Type B pancreatic cell (in vitro differentiated cells): Measurements from ENCODE around the gene SLC34A1. TPM values are rescaled to one million over a fixed set of nuclear protein-coding genes. Genes with fewer than 3 reads are reported as not detected.
"Not testable (repeated sequence)": the region's sequence is repeated elsewhere in the genome, so short reads cannot be mapped to it uniquely, and the experiment has no call there.

Experiments
- DNase-seq: peaks from one replicate; pipeline ENCODE4 v3.0.0; 2021; ENCODE audit warnings: mixed read lengths; ENCODE audit not compliant: unreplicated experiment; ENCODE audit errors: extremely low spot score
- H3K27ac Mint-ChIP-seq: 2 replicates; pipeline ENCODE4 v1.8.0; 2021; ENCODE audit warnings: mild to moderate bottlenecking, mixed read lengths
- H3K27me3 Mint-ChIP-seq: 2 replicates; pipeline ENCODE4 v1.8.0; 2021; ENCODE audit warnings: mixed read lengths
- H3K36me3 Mint-ChIP-seq: 2 replicates; pipeline ENCODE4 v1.8.0; 2021; ENCODE audit warnings: mixed read lengths
- H3K4me1 Mint-ChIP-seq: one replicate; pipeline ENCODE4 v1.8.0; 2021; ENCODE audit warnings: mixed read lengths; ENCODE audit not compliant: unreplicated experiment
- H3K4me3 Mint-ChIP-seq: 2 replicates; pipeline ENCODE4 v1.8.0; 2021; ENCODE audit warnings: mild to moderate bottlenecking, mixed read lengths
- H3K9me3 Mint-ChIP-seq: 2 replicates; pipeline ENCODE4 v1.8.0; 2021; ENCODE audit warnings: mixed read lengths
- CTCF ChIP-seq: fragments of 200-600 bp; sonication (generic); conservative IDR thresholded peaks from 2 replicates; pipeline ENCODE4 v1.5.0; 2021; ENCODE audit warnings: antibody characterized with exemption, mild to moderate bottlenecking
- total RNA-seq: library from RNA; stranded (reverse); gene quantifications from 2 replicates; pipeline ENCODE4 v1.2.1, GENCODE V29; 2021; ENCODE audit warnings: low replicate concordance

Gene SLC34A1
- total RNA-seq, 1 donor from 2014 or later = 0.22 TPM

- Mint-ChIP-seq H3K27me3 (peaks cover 54% of the 10 kb centered on the region), H3K4me1 (no peaks in the 10 kb centered on the region), H3K27ac (no peak overlapping the region), H3K36me3 (no peaks in the 10 kb centered on the region), H3K9me3 (no peaks in the 10 kb centered on the region), H3K4me3 (no peak overlapping the region)
- TF ChIP-seq CTCF = no peak
- no peak for DNase-seq
Observed at GRCh38 chr5:177410575-177410974, 26.3 kb downstream of the SLC34A1 start.

- Mint-ChIP-seq H3K27me3 (peaks cover 32% of the 10 kb centered on the region), H3K4me3 (no peak overlapping the region), H3K4me1 (no peaks in the 10 kb centered on the region), H3K9me3 (no peaks in the 10 kb centered on the region), H3K27ac (no peak overlapping the region), H3K36me3 (no peaks in the 10 kb centered on the region)
- TF ChIP-seq CTCF = no peak
- no peak for DNase-seq
Observed at GRCh38 chr5:177412603-177413233, 28.5 kb downstream of the SLC34A1 start.

GRCh38 chr5:177414481-177414880 is 30.2 kb downstream of the SLC34A1 start:
- Mint-ChIP-seq H3K9me3 (no peaks in the 10 kb centered on the region), H3K4me1 (no peaks in the 10 kb centered on the region), H3K36me3 (no peaks in the 10 kb centered on the region), H3K4me3 (no peak overlapping the region), H3K27ac (no peak overlapping the region), H3K27me3 (peaks cover 22% of the 10 kb centered on the region)
- TF ChIP-seq CTCF = no peak
- no peak for DNase-seq

- not testable (repeated sequence) for H3K4me1 Mint-ChIP-seq, H3K4me3 Mint-ChIP-seq, DNase-seq, H3K9me3 Mint-ChIP-seq, H3K27ac Mint-ChIP-seq, H3K36me3 Mint-ChIP-seq
- peaks cover 18% of the 10 kb centered on the region for H3K27me3 Mint-ChIP-seq
Observed at GRCh38 chr5:177417081-177417480, 32.8 kb downstream of the SLC34A1 start.

- TF ChIP-seq CTCF = no peak
- Mint-ChIP-seq H3K4me3 (no peak overlapping the region), H3K9me3 (no peaks in the 10 kb centered on the region), H3K36me3 (no peaks in the 10 kb centered on the region), H3K4me1 (no peaks in the 10 kb centered on the region), H3K27ac (no peak overlapping the region), H3K27me3 (peaks cover 5% of the 10 kb centered on the region)
- DNase-seq = no peak
Observed at GRCh38 chr5:177419046-177419445, 34.8 kb downstream of the SLC34A1 start.

- not testable (repeated sequence) for H3K9me3 Mint-ChIP-seq, H3K4me3 Mint-ChIP-seq, H3K36me3 Mint-ChIP-seq, H3K4me1 Mint-ChIP-seq, DNase-seq, H3K27ac Mint-ChIP-seq, H3K27me3 Mint-ChIP-seq
Observed at GRCh38 chr5:177420472-177420871, 36.2 kb downstream of the SLC34A1 start.
